Fibroblast of skin of scalp (primary cell): Measurements from ENCODE around the gene TUBGCP2. TPM values are rescaled to one million over a fixed set of nuclear protein-coding genes. Genes with fewer than 3 reads are reported as not detected.

ENCODE experiments used
- DNase-seq: peaks from one replicate; pipeline ENCODE4 v3.0.0-alpha.2; 2013
- polyA plus RNA-seq, 2 experiments: library from polyadenylated mRNA; unstranded; fragments of 120-200 nt; gene quantifications; one replicate each; pipeline ENCODE4 v1.2.1, GENCODE V29; 2013; ENCODE audit not compliant: insufficient read length in 2 of 2

TUBGCP2 gene
- 49.3 TPM for polyA plus RNA-seq (2013, experiment 1 of 2; ENCODE audit: insufficient read length)
- 46.3 TPM for polyA plus RNA-seq (2013, experiment 2 of 2; ENCODE audit: insufficient read length)

GRCh38 chr10:133308421-133309099 lies at the start of gene TUBGCP2, which contains the start of gene ZNF511:
TUBGCP2 (minus strand) TSS chr10:133308872; CDS start chr10:133302941, 5,931 bp downstream.
ZNF511 (plus strand) TSS chr10:133308914; CDS start chr10:133308944, 30 bp downstream.
- peak; percentile 88 for DNase-seq

- DNase-seq: peak; percentile 72
Observed at GRCh38 chr10:133357285-133358161, 48.9 kb upstream of the TUBGCP2 start, which contains the start of gene FUOM. FUOM (minus strand) TSS chr10:133358019; CDS start chr10:133358007, 12 bp downstream.

GRCh38 chr10:133356549-133357284 lies 48.0 kb upstream of the TUBGCP2 start:
- DNase-seq: no peak

GRCh38 chr10:133355991-133356390 lies 47.3 kb upstream of the TUBGCP2 start:
- no peak for DNase-seq

- no peak for DNase-seq
Observed at GRCh38 chr10:133355266-133355665, 46.6 kb upstream of the TUBGCP2 start.

GRCh38 chr10:133354672-133355240 lies 46.1 kb upstream of the TUBGCP2 start:
- no peak for DNase-seq

GRCh38 chr10:133353988-133354605 lies 45.4 kb upstream of the TUBGCP2 start:
- DNase-seq: no peak

GRCh38 chr10:133353202-133353959 lies 44.7 kb upstream of the TUBGCP2 start:
- no peak for DNase-seq

GRCh38 chr10:133351408-133352318 lies 43.0 kb upstream of the TUBGCP2 start:
- DNase-seq: no peak

- DNase-seq: no peak
Observed at GRCh38 chr10:133350950-133351329, 42.3 kb upstream of the TUBGCP2 start.

- no peak for DNase-seq
Observed at GRCh38 chr10:133350283-133350949, 41.7 kb upstream of the TUBGCP2 start.

- no peak for DNase-seq
Observed at GRCh38 chr10:133349577-133350011, 40.9 kb upstream of the TUBGCP2 start.

- no peak for DNase-seq
Observed at GRCh38 chr10:133349160-133349568, 40.5 kb upstream of the TUBGCP2 start.

- no peak for DNase-seq
Observed at GRCh38 chr10:133347710-133348517, 39.2 kb upstream of the TUBGCP2 start.

GRCh38 chr10:133346413-133346812 lies 37.7 kb upstream of the TUBGCP2 start:
- DNase-seq: no peak

GRCh38 chr10:133344236-133344635 lies 35.6 kb upstream of the TUBGCP2 start:
- no peak for DNase-seq

GRCh38 chr10:133343558-133343957 lies 34.9 kb upstream of the TUBGCP2 start:
- DNase-seq: no peak

- no peak for DNase-seq
Observed at GRCh38 chr10:133342942-133343341, 34.3 kb upstream of the TUBGCP2 start.
